Measurements from ENCODE around the gene NRXN2.
"Not testable (repeated sequence)": the region's sequence is repeated elsewhere in the genome, so short reads cannot be mapped to it uniquely, and the experiment has no call there.

NRXN2 gene

GRCh38 chr11:64674774-64675173 lies 48.2 kb downstream of the NRXN2 start:
- no peak for DNase-seq (ENCODE audit: low read depth)

GRCh38 chr11:64673279-64673678 lies 49.7 kb downstream of the NRXN2 start:
- no peak for DNase-seq (ENCODE audit: low read depth)

- no peak for DNase-seq (ENCODE audit: low read depth)
Measured at GRCh38 chr11:64672875-64673274, 50.1 kb downstream of the NRXN2 start.

DNA sequence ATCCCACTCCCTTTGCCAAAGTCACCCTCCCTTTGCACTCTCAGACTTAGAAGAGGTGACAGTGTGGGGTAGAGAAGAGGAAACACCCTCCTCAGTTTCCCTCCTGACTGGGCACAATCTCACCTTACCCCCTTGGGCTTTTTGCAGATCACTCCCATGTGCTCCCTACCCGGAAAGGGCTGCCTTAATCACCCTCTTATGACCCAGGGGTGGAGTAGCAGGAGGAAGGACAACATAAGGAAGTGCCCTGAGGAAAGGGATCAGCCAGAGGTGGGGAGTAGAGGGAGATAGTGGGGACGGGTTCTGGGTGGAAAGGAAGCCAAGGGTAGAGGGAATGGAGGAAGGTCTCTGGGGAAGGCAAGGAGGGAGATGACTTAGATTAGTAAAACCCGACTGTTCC lies 52.0 kb downstream of the NRXN2 start:
- DNase-seq (ENCODE audit: low read depth): no peak

DNA sequence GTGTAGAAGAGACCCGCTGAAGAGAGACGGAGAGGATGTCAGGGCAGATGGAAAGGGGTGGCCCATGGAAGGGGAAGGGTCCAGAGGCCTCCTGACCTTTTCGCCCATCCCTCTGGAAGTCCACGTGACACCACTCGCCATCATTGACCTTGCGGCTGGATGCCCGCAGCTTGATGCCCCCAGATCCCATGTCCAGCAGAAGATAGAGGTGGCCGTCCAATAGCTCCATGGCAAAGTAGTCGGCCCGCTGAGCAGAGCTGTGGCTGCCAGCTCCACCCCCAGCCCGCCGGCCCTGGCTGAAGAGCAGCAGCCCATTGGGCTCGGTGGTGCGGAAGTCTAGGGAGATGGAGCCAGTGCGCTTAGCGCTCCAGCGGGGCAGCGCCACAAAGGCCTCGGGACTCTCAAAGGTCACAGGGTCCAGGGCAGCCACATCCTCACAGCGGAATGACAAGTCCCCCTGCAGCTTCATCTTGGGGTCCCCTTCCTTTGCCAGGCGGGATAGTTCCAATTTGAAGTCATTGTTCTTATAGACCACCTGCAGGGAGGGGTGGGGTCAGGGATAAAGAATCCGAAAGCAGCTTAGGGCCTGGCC lies 55.7 kb downstream of the NRXN2 start:
- no peak for DNase-seq (ENCODE audit: low read depth)

DNA sequence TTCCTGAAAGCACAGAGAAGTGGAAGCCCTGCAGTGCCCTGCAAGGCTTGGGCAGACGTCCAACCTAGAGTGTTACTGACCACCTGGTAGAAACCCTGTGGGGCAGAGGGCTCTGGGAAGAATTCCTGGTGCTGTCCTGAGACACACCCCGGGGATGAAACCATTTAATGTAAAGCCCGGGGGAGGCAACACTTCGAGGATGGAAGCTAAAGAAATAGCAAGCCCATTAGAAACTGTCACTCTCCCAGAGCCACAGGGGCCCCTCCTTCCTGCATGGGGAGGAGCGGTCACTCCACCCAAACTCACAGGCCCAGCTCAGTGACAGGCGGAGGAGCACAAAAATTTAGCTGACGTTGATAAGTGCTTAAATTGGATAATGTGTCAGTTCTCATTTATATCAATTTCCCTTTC lies 57.6 kb downstream of the NRXN2 start:
- DNase-seq (ENCODE audit: low read depth): no peak

DNA sequence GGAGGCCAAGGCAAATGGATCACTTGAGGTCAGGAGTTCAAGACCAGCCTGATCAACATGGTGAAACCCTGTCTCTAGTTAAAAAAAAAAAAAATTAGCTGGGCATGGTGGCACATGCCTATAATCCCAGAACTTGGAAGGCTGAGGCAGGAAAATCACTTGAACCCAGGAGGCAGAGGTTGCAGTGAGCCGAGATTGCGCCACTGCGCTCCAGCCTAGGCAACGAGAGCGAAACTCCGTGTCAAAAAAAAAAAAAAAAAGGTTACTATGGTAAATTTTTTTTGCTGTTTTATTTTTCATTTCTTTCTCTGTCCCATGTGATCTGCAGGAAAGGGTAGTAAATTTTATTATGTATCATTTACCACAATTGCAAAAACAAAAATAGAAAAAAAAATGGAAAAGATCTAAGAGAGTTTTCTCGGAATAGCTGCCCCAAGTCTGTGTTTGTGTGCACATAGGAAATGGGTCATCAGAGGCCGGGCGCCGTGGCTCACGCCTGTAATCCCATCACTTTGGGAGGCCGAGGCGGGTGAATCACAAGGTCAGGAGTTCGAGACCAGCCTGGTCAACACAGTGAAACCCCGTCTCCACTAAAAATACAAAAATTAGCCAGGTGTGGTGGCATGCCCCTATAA lies 58.6 kb downstream of the NRXN2 start:
- not testable (repeated sequence) for DNase-seq (ENCODE audit: low read depth)

DNA sequence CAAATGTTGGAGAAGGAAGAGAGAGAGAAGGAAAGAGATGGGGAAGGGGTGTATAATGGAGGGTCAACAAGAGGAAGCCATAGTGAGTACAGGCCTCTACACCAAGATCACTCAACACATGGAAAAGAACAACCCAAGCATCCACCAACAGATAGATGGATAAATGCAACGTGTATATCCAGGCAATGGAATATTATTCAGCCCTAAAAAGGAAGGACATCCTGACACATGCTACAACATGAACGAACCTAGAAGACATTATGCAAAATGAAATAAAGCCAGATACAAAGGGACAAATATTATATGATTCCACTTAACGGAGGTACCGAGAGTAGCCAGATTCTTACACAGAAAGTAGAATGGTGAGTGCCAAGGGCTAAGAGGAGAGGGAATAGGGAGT lies 59.3 kb downstream of the NRXN2 start:
- DNase-seq (ENCODE audit: low read depth): no peak

DNA sequence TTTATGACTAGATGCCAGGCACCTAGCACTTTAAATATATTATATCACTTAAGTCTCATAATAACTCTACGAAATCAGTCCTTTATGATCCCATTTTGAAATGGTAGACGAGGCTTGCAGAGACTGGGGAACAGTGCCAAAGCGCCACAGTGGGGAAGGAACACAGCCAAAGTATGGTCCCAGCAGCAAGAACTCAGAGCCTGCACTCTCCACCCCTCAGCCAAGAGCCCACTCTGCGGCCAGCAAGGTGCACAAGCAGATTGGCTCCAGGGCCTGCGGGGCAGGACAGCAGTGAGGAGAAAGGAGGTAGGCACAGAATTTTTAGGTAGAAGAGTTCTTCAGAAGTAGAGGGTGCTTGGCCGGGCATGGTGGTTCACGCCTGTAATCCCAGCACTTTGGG lies 61.4 kb downstream of the NRXN2 start:
- DNase-seq (ENCODE audit: low read depth): no peak

DNA sequence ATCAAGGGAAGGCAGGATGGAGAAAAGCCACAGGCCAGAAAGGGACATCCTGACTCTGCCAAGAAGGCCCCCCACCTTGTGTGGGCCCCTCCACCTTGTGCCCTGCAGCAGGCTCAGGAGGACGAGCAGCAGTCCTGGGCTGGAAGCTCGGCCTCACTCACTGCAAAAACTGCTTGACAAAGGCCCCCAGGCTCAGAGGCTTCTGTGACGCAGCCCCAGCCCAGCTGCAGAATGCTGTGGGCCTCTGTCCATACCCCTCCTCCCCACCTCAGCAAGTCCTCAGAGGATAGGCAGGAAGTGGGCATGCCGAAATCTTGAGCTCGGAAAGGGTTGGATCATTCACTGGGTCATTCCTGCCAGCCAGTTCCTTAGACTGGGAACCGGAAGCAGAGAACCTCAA lies 61.9 kb downstream of the NRXN2 start:
- DNase-seq (ENCODE audit: low read depth): no peak

DNA sequence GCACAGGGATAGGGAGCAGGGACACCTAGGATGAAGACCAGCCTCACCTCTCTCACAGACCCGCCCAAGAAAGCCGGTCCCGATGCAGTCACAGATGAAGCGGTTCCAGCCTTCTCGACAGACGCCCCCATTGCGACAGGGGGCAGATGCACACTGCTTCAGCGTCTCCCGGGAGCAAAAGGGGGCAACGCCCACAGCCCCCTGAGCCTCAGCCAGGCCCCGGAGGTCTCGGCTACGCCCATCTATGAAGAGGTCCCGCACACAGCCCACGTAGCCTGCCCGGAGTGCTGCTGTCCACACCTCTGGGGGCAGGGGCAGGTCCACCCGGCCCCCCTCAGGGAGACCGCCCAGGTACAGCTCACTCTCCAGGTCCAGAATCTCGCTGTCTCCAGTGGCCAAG lies 62.3 kb downstream of the NRXN2 start:
- DNase-seq (ENCODE audit: low read depth): no peak

DNA sequence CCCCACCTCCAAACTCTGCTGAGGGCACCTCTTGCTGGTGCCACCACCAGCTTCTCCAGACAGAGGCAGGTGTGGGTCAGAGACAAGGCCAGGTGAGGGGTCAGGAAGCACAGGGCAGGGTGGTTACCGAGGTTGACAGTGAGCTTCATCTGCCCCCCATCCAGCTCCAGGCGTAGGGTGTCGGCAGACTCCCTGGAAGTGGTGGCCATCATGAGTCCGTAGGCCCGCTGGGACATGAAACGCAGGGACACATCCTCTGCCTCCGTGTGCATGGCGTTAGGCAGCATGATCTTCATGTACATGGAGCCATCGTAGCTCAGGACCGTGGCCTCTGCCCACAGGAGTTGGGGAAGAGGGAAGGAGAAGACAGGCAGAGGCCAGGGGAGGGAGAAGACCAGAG lies 62.8 kb downstream of the NRXN2 start:
- DNase-seq (ENCODE audit: low read depth): no peak

DNA sequence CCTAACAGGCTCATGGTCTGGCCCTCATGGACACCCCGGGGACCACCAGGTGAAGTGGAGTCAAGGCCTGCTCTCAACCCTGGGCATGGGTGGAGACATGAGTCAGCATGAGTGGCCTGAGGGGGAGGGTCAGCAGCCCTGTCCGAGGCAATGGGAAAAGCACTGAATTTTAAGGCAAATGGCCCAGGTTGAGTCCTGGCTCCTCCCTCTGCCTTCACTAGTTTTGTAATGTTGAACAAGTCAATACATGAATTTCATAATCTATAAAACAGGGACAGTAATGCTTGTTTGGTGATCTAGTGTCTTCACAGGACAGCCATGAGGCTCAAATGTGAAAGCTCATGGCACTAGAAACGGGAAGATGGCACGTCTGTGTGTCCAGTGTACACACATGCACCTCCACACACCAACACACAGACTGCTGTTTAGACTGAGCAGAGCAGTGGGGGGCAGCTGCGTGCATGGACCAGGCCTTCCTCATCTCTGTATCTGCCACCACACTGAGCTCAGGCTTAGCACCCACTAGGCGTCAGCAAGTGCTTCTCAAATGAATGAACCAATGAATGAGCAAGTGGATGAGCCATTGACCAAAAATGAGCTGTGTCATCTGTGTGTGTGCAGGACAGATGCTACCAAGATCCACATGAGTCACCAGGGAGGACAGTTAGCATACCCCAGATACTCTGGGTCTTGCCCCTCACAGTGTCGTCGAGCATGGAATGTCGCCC lies 63.4 kb downstream of the NRXN2 start:
- no peak for DNase-seq (ENCODE audit: low read depth)

GRCh38 chr11:64658265-64658664 lies 64.7 kb downstream of the NRXN2 start:
- no peak for DNase-seq (ENCODE audit: low read depth)

GRCh38 chr11:64656862-64657261 lies 66.1 kb downstream of the NRXN2 start:
- DNase-seq (ENCODE audit: low read depth): no peak

DNA sequence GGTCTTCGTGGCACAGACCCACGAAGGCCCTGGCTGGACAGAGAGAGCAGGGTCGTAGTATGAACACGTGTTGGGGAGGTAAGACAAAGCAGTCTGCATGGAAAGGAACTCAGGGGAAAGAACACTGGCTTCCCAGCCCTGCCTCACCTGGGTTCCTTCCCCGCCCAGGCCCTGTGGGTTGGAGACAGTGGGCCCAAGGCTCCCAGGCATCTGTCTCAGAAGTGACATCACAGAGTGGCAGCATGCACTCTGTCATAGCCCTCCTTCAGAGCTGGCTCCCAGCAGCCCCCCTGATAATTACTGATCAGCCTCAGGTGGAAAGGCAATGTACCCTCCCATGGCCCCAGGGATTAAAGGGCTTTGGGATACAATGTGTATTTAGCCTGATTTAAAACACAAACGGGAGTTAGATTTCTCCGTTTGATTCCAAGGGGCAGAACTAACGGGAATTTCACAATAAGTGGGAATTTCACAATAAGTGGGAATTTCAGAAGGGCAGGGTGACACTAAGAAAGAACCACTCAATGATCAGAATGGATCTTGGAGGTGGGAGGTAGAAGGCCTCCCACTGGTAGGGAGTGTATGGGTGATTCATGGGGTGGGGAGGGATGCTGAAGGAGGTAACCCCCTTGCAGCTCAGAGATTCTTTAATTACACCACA lies 66.9 kb downstream of the NRXN2 start:
- DNase-seq (ENCODE audit: low read depth): no peak

GRCh38 chr11:64654958-64655541 lies 67.9 kb downstream of the NRXN2 start:
- no peak for DNase-seq (ENCODE audit: low read depth)

DNA sequence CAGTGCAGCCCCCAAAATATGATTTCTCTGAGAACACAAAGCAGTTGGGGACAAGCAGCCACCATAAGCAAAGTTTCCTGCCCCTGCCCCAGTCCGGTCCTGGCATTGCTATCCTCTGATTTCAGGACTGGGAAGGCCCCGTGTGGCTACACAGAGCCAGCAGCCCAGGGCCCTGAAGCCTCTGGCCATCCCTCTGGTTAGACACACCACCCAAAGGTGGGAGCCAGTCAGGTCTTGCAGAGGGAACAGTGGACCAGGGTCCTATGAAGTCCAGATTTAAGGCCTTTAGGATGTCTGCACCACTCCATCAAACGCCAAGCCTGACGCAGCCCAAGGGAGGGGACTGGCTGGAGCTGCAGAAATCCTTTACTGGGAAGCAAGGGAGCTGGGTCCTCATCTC lies 68.6 kb downstream of the NRXN2 start:
- DNase-seq (ENCODE audit: low read depth): no peak

DNA sequence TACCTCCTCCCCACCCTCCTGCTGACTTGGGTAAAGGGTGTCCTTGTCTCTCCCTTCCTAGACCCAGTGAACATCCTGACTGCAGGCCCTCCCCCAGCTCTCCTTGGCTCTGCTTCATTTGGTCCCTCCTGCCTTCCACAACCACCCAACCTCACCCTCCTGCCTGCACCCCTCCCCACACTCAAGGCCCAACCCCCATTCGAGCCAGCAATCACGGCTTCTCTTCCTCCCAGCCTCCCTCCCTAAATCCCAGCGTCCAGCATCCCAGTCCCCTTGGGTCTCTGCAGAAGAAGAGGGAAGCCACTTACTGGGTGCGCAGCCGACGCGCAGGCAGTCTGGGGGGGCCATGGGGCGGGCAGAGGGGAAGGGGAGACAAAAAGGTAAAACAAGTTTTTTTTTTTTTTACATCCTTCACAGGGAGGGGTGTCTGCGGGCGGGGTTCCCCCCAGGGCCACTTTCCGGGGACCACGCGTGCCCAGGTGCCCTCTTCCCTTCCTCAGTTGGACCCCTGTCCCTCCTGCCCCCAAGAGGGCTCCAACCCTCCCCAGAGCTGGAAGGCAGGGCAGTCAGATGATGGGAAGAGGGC lies 69.5 kb downstream of the NRXN2 start:
- DNase-seq (ENCODE audit: low read depth): no peak

DNA sequence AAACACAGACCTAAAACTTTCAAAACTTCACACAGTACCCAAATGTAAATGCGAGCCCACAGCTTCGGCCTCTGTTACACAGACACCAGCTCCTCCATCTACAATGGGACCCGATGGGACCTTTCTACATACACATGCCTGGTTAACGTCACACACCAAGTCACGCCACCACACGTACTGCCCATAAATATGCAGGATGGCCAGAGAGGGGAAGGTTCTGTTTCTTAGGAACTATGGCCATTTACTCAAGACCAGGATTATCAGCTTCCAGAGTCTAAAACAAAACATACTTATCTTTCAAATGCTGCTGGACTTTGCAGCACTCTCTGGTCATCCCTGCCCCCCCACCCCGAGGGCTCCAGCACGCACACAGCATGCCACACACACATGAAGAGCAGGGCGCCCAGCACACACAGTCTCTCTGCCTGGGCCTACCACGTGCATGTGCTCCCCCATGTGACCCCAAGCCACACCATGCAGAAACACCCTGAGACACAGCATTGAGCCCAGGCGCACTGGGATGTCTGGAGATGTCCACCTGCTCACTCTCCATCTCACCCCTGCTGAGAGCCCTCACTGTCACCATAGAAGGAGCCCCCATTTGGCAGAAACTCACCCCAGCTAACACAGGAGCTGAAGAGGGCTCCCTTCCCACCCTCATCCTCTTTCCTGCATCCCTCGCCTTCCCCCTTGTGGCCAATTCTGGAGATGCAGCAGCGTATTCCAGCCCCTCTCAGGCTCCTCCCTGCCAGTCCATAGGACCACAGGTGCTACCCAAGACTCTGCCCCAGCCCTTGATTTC lies 70.2 kb downstream of the NRXN2 start:
- DNase-seq (ENCODE audit: low read depth): peak; percentile 55

DNA sequence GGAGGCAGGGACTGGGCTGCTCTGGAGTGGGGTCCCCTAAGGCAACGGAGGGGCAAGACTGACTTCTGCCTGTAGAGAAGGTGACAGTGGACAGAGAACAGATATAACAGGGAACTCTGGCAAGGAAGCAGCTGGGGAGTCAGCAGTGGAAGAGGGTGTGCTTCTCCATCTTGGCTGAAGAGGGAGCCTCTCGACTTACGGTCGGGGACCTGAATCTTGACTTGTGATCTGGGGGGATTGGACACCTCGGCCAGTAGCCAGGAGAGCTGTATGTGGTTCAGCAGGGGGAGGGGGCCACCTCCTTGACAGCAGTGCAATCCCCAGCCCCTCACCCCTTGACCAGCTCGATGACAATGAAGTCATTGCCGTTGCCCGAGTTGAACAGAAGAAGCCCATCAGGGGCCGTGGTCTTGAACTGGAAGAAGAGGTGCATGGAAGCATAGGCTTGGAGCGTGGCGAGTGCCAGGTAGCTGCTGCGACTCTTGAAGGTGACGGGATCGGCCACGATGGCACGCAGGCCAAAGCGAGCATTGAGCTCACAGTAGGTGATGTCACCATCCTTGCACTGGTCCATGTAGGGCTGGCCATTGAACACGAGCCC lies 72.0 kb downstream of the NRXN2 start:
- no peak for DNase-seq (ENCODE audit: low read depth)

Data from stimulated activated CD8-positive, alpha-beta memory T cell treated with anti-CD3 and anti-CD28 coated beads, Interleukin-15, amount 100 ng/mL, for 1 hour (primary cell).